HCT116 (cell line): Measurements from ENCODE around the gene PLD1. TPM values are rescaled to one million over a fixed set of nuclear protein-coding genes. Genes with fewer than 3 reads are reported as not detected.

ENCODE experiments used
- ATAC-seq: fragments of 200-7000 bp; cut with Tn5 transposase; 2 replicates; pipeline ENCODE4 v1.9.1; 2020; ENCODE audit warnings: mild to moderate bottlenecking, moderate library complexity
- BruUV-seq: library from RNA; stranded (reverse); fragments of 400-500 nt; replicated peaks from 2 replicates; lab custom pipeline; 2021; lab: Mats Ljungman, UMichigan
- CTCF ChIA-PET: fragments of 300-600 bp; sonication (Branson Sonifier 250); formaldehyde crosslinking; loops from one replicate; lab custom pipeline; 2021; ENCODE audit warnings: antibody characterized with exemption; lab: Charles Lee
- POLR2A ChIA-PET: fragments of 300-600, 350-600 bp; sonication (Branson Sonifier 250); formaldehyde crosslinking; loops from one replicate; lab custom pipeline; 2021; ENCODE audit warnings: antibody characterized with exemption; lab: Charles Lee
- RAD21 ChIA-PET, 2 experiments: fragments of 300-600 bp; sonication (Branson Sonifier 250); formaldehyde crosslinking; loops; one replicate each; lab custom pipeline; 2023; ENCODE audit warnings: low total read pairs in 2 of 2; ENCODE audit not compliant: uncharacterized antibody in 2 of 2, unreplicated experiment in 2 of 2, low non-redundant PET in 1 of 2; lab: Charles Lee
- DNase-seq: peaks from one replicate; pipeline ENCODE4 v3.0.0-alpha.2; 2010; ENCODE audit warnings: low read depth, low spot score
- H2AFZ ChIP-seq: fragments of 200-600 bp; shearing (Covaris generic), sonication (generic); 2 replicates; pipeline ENCODE4 v1.6.1; 2017; ENCODE audit warnings: low read depth, mixed run types, mixed read lengths, antibody characterized with exemption, low read length; ENCODE audit not compliant: poor library complexity, severe bottlenecking
- H3K27ac ChIP-seq: 2 replicates; pipeline ENCODE4 v1.5.1; 2012; ENCODE audit warnings: low read depth, low read length
- H3K27me3 ChIP-seq: fragments of 200-600 bp; sonication (generic); 2 replicates; pipeline ENCODE4 v1.6.1; 2016; ENCODE audit warnings: mixed run types, low read length, mixed read lengths; ENCODE audit not compliant: insufficient read depth
- H3K36me3 ChIP-seq, 2 experiments: fragments of 200-500 bp in 1 of 2; fragments of 200-600 bp in 1 of 2; sonication (Bioruptor generic) in 1 of 2; sonication (generic) in 1 of 2; 2 replicates each; pipeline versions ENCODE4 v1.5.1 to v1.6.1; 2014 to 2016; ENCODE audit warnings: low read length in 2 of 2, inconsistent platforms in 1 of 2, mixed read lengths in 1 of 2, mixed run types in 1 of 2; ENCODE audit not compliant: insufficient read depth in 2 of 2, control insufficient read depth in 1 of 2
- H3K4me1 ChIP-seq, 2 experiments: fragments of 200-600 bp in 1 of 2; sonication (generic) in 1 of 2; 2 replicates each; pipeline versions ENCODE4 v1.5.1 to v1.6.1; 2012 to 2017; ENCODE audit warnings: low read length in 2 of 2, inconsistent platforms in 1 of 2, mild to moderate bottlenecking in 1 of 2, mixed read lengths in 1 of 2, mixed run types in 1 of 2, moderate library complexity in 1 of 2; ENCODE audit not compliant: insufficient read depth in 2 of 2, control insufficient read depth in 1 of 2
- H3K4me2 ChIP-seq: fragments of 200-600 bp; sonication (generic); 2 replicates; pipeline ENCODE4 v1.6.1; 2017; ENCODE audit warnings: mixed run types, low read length, mixed read lengths
- H3K4me3 ChIP-seq, 2 experiments: fragments of 200-600 bp in 1 of 2; sonication (generic) in 1 of 2; replicated peaks in 1 of 2; 2 replicates each; pipeline ENCODE4 v1.5.1; 2011 to 2016; ENCODE audit warnings: low read length in 2 of 2, control low read depth in 1 of 2, low read depth in 1 of 2, mild to moderate bottlenecking in 1 of 2, mixed read lengths in 1 of 2, mixed run types in 1 of 2
- H3K79me2 ChIP-seq: fragments of 200-600 bp; sonication (generic); 2 replicates; pipeline ENCODE4 v1.6.1; 2017; ENCODE audit warnings: mild to moderate bottlenecking, mixed run types, low read length, moderate library complexity, mixed read lengths; ENCODE audit not compliant: insufficient read depth
- H3K9ac ChIP-seq: fragments of 200-600 bp; sonication (generic); 2 replicates; pipeline ENCODE4 v1.6.1; 2016; ENCODE audit warnings: low read length, mixed read lengths
- H3K9me2 ChIP-seq: fragments of 200-600 bp; sonication (generic), shearing (Covaris generic); 2 replicates; pipeline ENCODE4 v1.6.1; 2017; ENCODE audit warnings: mixed run types, mild to moderate bottlenecking, moderate library complexity; ENCODE audit not compliant: insufficient read depth
- H3K9me3 ChIP-seq, 2 experiments: fragments of 200-500 bp in 1 of 2; fragments of 200-600 bp in 1 of 2; sonication (Bioruptor generic) in 1 of 2; sonication (generic) in 1 of 2; 2 replicates each; pipeline ENCODE4 v1.6.1; 2014 to 2017; ENCODE audit warnings: low read length in 2 of 2, mixed read lengths in 2 of 2, inconsistent platforms in 1 of 2, low read depth in 1 of 2, mild to moderate bottlenecking in 1 of 2, mixed run types in 1 of 2, moderate library complexity in 1 of 2; ENCODE audit not compliant: control insufficient read depth in 1 of 2, insufficient read depth in 1 of 2
- H4K20me1 ChIP-seq: fragments of 200-600 bp; sonication (generic), shearing (Covaris generic); 2 replicates; pipeline ENCODE4 v1.6.1; 2017; ENCODE audit warnings: mixed run types, mild to moderate bottlenecking, moderate library complexity; ENCODE audit not compliant: insufficient read depth
- CBX3 ChIP-seq: IDR thresholded peaks from 2 replicates; pipeline ENCODE4 v1.6.1; 2012; ENCODE audit warnings: low read depth
- EGR1 ChIP-seq: IDR thresholded peaks from 2 replicates; pipeline ENCODE4 v1.6.1; 2012; ENCODE audit warnings: low read depth
- ELF1 ChIP-seq: IDR thresholded peaks from 2 replicates; pipeline ENCODE4 v1.6.1; 2012; ENCODE audit warnings: low read depth, borderline replicate concordance
- EZH2 ChIP-seq: fragments of 200-600 bp; sonication (generic); IDR thresholded peaks from 2 replicates; pipeline ENCODE4 v1.6.1; 2017; ENCODE audit warnings: antibody characterized with exemption, mixed run types
- EZH2phosphoT487 ChIP-seq: fragments of 200-600 bp; IDR thresholded peaks from 2 replicates; pipeline ENCODE4 v1.6.1; 2018; ENCODE audit warnings: antibody characterized with exemption, borderline replicate concordance
- FOSL1 ChIP-seq: IDR thresholded peaks from 2 replicates; pipeline ENCODE4 v1.6.1; 2012; ENCODE audit warnings: low read depth
- JUND ChIP-seq: IDR thresholded peaks from 2 replicates; pipeline ENCODE4 v1.6.1; 2012
- POLR2A ChIP-seq: IDR thresholded peaks from 2 replicates; pipeline ENCODE4 v1.7.0; 2011; ENCODE audit warnings: borderline replicate concordance; ENCODE audit not compliant: insufficient read depth, insufficient read length; ENCODE audit errors: extremely low read depth
- RAD21 ChIP-seq: IDR thresholded peaks from 2 replicates; pipeline ENCODE4 v1.6.1; 2012; ENCODE audit warnings: low read depth, mild to moderate bottlenecking
- SIN3A ChIP-seq: IDR thresholded peaks from 2 replicates; pipeline ENCODE4 v1.6.1; 2012; ENCODE audit warnings: low read depth
- SP1 ChIP-seq: IDR thresholded peaks from 2 replicates; pipeline ENCODE4 v1.6.1; 2012; ENCODE audit warnings: low read depth
- TCF7L2 ChIP-seq: IDR thresholded peaks from 2 replicates; pipeline ENCODE4 v1.7.0; 2011; ENCODE audit warnings: borderline replicate concordance, inconsistent platforms; ENCODE audit not compliant: insufficient read depth, insufficient read length; ENCODE audit errors: extremely low read depth
- ZFX ChIP-seq: fragments of 450-650 bp; IDR thresholded peaks from 2 replicates; pipeline ENCODE4 v1.6.1; 2017
- ZNF274 ChIP-seq: fragments of 200-500 bp; sonication (Bioruptor generic); IDR thresholded peaks from 2 replicates; pipeline ENCODE4 v1.6.1; 2014; ENCODE audit warnings: mild to moderate bottlenecking, low read depth, low read length, inconsistent platforms
- intact Hi-C: fragments of 100-400 bp; cut with micrococcal nuclease; formaldehyde crosslinking; loops from 2 replicates; pipeline ENCODE4 v1.10.0; 2022
- total RNA-seq: library from RNA; stranded (reverse); gene quantifications from one replicate; pipeline ENCODE4 v1.2.1, GENCODE V29; 2021; ENCODE audit not compliant: unreplicated experiment
- TF ChIP-seq, protein P1 (sequence below), 3 experiments: fragments of 200-600 bp in 1 of 3; sonication (generic) in 1 of 3; IDR thresholded peaks in 2 of 3; conservative IDR thresholded peaks in 1 of 3; 2 replicates each; pipeline ENCODE4 v1.5.1; 2012 to 2017; ENCODE audit warnings: low read depth in 2 of 3, low read length in 2 of 3, antibody characterized with exemption in 1 of 3, borderline replicate concordance in 1 of 3, control low read depth in 1 of 3, mild to moderate bottlenecking in 1 of 3, mixed read lengths in 1 of 3, mixed run types in 1 of 3, moderate library complexity in 1 of 3; ENCODE audit not compliant: insufficient read depth in 1 of 3
- TF ChIP-seq, protein P2 (sequence below): IDR thresholded peaks from 2 replicates; pipeline ENCODE4 v1.6.1; 2012
- TF ChIP-seq, protein P3 (sequence below): IDR thresholded peaks from 2 replicates; pipeline ENCODE4 v1.6.1; 2012
- TF ChIP-seq, protein P4 (sequence below): IDR thresholded peaks from 2 replicates; pipeline ENCODE4 v1.6.1; 2012; ENCODE audit warnings: low read depth

Gene PLD1
- total RNA-seq, 1 experiment from 2014 or later, result 8.4 TPM

DNA sequence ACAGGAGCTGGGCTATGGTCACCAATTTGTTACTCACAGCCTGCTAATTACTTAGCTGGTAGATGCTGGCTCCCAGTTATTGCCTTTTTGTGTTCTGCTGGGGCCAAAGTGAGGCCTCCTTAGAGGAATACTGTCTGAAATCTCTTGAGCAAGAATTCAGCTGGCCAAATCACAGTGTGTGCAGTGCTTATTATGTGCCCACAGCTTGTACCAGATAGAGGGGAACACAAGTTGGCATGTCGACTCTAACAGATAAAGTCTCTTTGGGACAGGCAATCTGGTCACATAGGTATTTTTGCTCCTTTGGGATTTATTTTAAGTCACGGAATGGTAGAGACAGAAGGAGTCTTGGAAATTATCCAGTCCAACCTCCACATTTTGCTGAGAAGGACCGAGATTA lies 26.6 kb upstream of the PLD1 start (continued):
- TF ChIP-seq RAD21 (no peak), ZFX (no peak), FOSL1 (no peak), SP1 (no peak)
- TF ChIP-seq, protein P1, sequence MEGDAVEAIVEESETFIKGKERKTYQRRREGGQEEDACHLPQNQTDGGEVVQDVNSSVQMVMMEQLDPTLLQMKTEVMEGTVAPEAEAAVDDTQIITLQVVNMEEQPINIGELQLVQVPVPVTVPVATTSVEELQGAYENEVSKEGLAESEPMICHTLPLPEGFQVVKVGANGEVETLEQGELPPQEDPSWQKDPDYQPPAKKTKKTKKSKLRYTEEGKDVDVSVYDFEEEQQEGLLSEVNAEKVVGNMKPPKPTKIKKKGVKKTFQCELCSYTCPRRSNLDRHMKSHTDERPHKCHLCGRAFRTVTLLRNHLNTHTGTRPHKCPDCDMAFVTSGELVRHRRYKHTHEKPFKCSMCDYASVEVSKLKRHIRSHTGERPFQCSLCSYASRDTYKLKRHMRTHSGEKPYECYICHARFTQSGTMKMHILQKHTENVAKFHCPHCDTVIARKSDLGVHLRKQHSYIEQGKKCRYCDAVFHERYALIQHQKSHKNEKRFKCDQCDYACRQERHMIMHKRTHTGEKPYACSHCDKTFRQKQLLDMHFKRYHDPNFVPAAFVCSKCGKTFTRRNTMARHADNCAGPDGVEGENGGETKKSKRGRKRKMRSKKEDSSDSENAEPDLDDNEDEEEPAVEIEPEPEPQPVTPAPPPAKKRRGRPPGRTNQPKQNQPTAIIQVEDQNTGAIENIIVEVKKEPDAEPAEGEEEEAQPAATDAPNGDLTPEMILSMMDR (IDR thresholded peaks at IDR 0.05 in 2 of 3, conservative IDR thresholded peaks at IDR 0.05 in 1 of 3; ENCODE audit: borderline replicate concordance in 1 of 3, insufficient read depth in 1 of 3, low read depth in 2 of 3, low read length in 2 of 3), result no peak
- TF ChIP-seq, protein P2, sequence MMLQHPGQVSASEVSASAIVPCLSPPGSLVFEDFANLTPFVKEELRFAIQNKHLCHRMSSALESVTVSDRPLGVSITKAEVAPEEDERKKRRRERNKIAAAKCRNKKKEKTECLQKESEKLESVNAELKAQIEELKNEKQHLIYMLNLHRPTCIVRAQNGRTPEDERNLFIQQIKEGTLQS, result no peak
- TF ChIP-seq, protein P3, sequence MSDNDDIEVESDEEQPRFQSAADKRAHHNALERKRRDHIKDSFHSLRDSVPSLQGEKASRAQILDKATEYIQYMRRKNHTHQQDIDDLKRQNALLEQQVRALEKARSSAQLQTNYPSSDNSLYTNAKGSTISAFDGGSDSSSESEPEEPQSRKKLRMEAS, result no peak

DNA sequence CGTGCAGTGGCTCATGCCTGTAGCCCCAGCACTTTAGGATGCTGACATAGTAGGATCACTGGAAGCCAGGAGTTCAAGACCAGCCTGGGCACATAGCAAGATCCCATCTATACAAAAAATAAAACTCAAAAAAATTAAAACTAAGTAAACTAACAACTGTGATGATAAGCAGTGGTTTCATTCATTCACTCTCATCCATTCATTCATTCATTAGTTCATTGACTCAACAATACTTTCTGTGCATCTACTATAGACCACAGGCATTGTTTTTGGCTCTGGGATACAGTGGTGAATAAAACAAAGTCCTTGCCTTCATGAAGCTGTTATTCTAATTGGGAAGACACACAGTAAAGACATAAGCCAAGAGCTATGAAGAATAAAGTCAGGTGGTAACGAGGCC lies 25.3 kb upstream of the PLD1 start:
- DNase-seq, result no peak
- H2AFZ ChIP-seq, result no peak overlapping the region
- H3K4me2 ChIP-seq, result no peak overlapping the region
- intact Hi-C loops, result loop anchor here (10.0 kb wide), 1 partner anchor 271 kb away; no protein-coding TSS in a partner anchor
- H3K4me1 ChIP-seq, result no peaks in the 10 kb centered on the region
- no peaks in the 10 kb centered on the region for H4K20me1 ChIP-seq
- ChIA-PET CTCF (interaction anchor here (1.1 kb wide), 1 partner anchor 63 kb away, joined by 3 read pairs; no protein-coding TSS in a partner anchor), POLR2A (no interaction called here)
- ATAC-seq, result no peak
- TF ChIP-seq EGR1, result no peak
- no peak for TF ChIP-seq POLR2A
- TF ChIP-seq SIN3A, result no peak
- TF ChIP-seq EZH2phosphoT487, result no peak
- no peak for TF ChIP-seq EZH2
- no peak for TF ChIP-seq ZNF274
- no peak for TF ChIP-seq SP1
- TF ChIP-seq ELF1, result no peak
- TF ChIP-seq CBX3, result no peak
- TF ChIP-seq, protein P4, sequence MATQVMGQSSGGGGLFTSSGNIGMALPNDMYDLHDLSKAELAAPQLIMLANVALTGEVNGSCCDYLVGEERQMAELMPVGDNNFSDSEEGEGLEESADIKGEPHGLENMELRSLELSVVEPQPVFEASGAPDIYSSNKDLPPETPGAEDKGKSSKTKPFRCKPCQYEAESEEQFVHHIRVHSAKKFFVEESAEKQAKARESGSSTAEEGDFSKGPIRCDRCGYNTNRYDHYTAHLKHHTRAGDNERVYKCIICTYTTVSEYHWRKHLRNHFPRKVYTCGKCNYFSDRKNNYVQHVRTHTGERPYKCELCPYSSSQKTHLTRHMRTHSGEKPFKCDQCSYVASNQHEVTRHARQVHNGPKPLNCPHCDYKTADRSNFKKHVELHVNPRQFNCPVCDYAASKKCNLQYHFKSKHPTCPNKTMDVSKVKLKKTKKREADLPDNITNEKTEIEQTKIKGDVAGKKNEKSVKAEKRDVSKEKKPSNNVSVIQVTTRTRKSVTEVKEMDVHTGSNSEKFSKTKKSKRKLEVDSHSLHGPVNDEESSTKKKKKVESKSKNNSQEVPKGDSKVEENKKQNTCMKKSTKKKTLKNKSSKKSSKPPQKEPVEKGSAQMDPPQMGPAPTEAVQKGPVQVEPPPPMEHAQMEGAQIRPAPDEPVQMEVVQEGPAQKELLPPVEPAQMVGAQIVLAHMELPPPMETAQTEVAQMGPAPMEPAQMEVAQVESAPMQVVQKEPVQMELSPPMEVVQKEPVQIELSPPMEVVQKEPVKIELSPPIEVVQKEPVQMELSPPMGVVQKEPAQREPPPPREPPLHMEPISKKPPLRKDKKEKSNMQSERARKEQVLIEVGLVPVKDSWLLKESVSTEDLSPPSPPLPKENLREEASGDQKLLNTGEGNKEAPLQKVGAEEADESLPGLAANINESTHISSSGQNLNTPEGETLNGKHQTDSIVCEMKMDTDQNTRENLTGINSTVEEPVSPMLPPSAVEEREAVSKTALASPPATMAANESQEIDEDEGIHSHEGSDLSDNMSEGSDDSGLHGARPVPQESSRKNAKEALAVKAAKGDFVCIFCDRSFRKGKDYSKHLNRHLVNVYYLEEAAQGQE, result no peak
- TF ChIP-seq JUND, result no peak
- no peak for TF ChIP-seq TCF7L2
- TF ChIP-seq ZFX, result no peak
- TF ChIP-seq, all 23 proteins: peak for 0
- H3K9me3 ChIP-seq, result no peaks in the 10 kb centered on the region
- H3K9me2 ChIP-seq, result no peaks in the 10 kb centered on the region
- H3K79me2 ChIP-seq, result no peaks in the 10 kb centered on the region
- BruUV-seq, result no TSS peak
- no peak overlapping the region for H3K27ac ChIP-seq
- H3K27me3 ChIP-seq, result no peaks in the 10 kb centered on the region
- no peaks in the 10 kb centered on the region for H3K36me3 ChIP-seq
- H3K4me3 ChIP-seq, result no peak overlapping the region
- RAD21 ChIA-PET, result no interaction called here
- H3K9ac ChIP-seq, result no peak overlapping the region
